Measurements from ENCODE around the gene INTS1. TPM values are rescaled to one million over a fixed set of nuclear protein-coding genes. Genes with fewer than 3 reads are reported as not detected.
A peak's percentile ranks its signal among the peaks of the same experiment; 100 is the strongest.

The INTS1 gene
- total RNA-seq (15.5 and 30.0 TPM in 2 replicates), polyA plus RNA-seq (53.6 and 57.3 TPM in 2 replicates)

GRCh38 chr7:1503816-1504775 lies at the start of gene INTS1:
Gene INTS1, minus strand, starts transcription at chr7:1504389. Its CDS starts 429 bp downstream, at chr7:1503960.
- H3K4me2 ChIP-seq, result peak within 1 kb of the TSS; percentile 96
- H3K27me3 ChIP-seq, result no peaks in the 10 kb centered on the region
- H3K9me2 ChIP-seq (replicated peaks; ENCODE audit: insufficient read depth), result no peaks in the 10 kb centered on the region
- no peaks in the 10 kb centered on the region for H3K4me1 ChIP-seq (ENCODE audit: insufficient read depth)
- no peaks in the 10 kb centered on the region for H3K36me3 ChIP-seq (replicated peaks; ENCODE audit: insufficient read depth, low read depth)
- WGBS (ENCODE audit: low lambda C conversion rate, missing lambda C conversion rate), result under 1% methylated on average over 105 of the region's 118 CpGs
- TF ChIP-seq EZH2 (IDR thresholded peaks at IDR 0.05; ENCODE audit: borderline replicate concordance), result no peak
- TF ChIP-seq EZH2phosphoT487 (IDR thresholded peaks at IDR 0.05; ENCODE audit: low read depth, severe bottlenecking, unreplicated experiment), result no peak
- peak; percentile 78 for TF ChIP-seq CTCF (IDR thresholded peaks at IDR 0.05; ENCODE audit: poor library complexity)
- H4K20me1 ChIP-seq (ENCODE audit: insufficient read depth, poor library complexity, severe bottlenecking), result no peaks in the 10 kb centered on the region
- peak within 1 kb of the TSS; percentile 59 for H3K27ac ChIP-seq
- H3K9me3 ChIP-seq (ENCODE audit: low read depth), result no peaks in the 10 kb centered on the region
- peak within 1 kb of the TSS; percentile 89 for H2AFZ ChIP-seq
- H3K79me2 ChIP-seq, result peaks cover 35% of the 10 kb centered on the region
- H3K4me3 ChIP-seq, result peak within 1 kb of the TSS; percentile 92
- peak; percentile 96 for DNase-seq (ENCODE audit: low spot score)

- no peaks in the 10 kb centered on the region for H3K36me3 ChIP-seq (replicated peaks; ENCODE audit: insufficient read depth, low read depth)
- no peak overlapping the region for H3K4me3 ChIP-seq
- H4K20me1 ChIP-seq (ENCODE audit: insufficient read depth, poor library complexity, severe bottlenecking), result no peaks in the 10 kb centered on the region
Measured at GRCh38 chr7:1553512-1554210, 49.5 kb upstream of the INTS1 start.

GRCh38 chr7:1552200-1552599 lies 48.0 kb upstream of the INTS1 start:
- WGBS (ENCODE audit: low lambda C conversion rate, missing lambda C conversion rate), result 88% methylated on average over 7 of the region's 7 CpGs
- peaks cover 11% of the 10 kb centered on the region for H3K4me1 ChIP-seq (ENCODE audit: insufficient read depth)

More at GRCh38 chr7:1553512-1554210, 49.5 kb upstream of the INTS1 start:
- no peak overlapping the region for H3K27ac ChIP-seq
- no peak for DNase-seq (ENCODE audit: low spot score)
- no peak overlapping the region for H2AFZ ChIP-seq
- WGBS (ENCODE audit: low lambda C conversion rate, missing lambda C conversion rate), result 89% methylated on average over 27 of the region's 28 CpGs
- no peaks in the 10 kb centered on the region for H3K9me2 ChIP-seq (replicated peaks; ENCODE audit: insufficient read depth)
- no peaks in the 10 kb centered on the region for H3K27me3 ChIP-seq
- TF ChIP-seq EZH2 (IDR thresholded peaks at IDR 0.05; ENCODE audit: borderline replicate concordance) (no peak), EZH2phosphoT487 (IDR thresholded peaks at IDR 0.05; ENCODE audit: low read depth, severe bottlenecking, unreplicated experiment) (no peak), CTCF (IDR thresholded peaks at IDR 0.05; ENCODE audit: poor library complexity) (no peak)
- H3K79me2 ChIP-seq, result peaks cover 4% of the 10 kb centered on the region
- H3K9me3 ChIP-seq (ENCODE audit: low read depth), result no peaks in the 10 kb centered on the region
- H3K4me2 ChIP-seq, result peak overlapping the region; percentile 73
- peaks cover 11% of the 10 kb centered on the region for H3K4me1 ChIP-seq (ENCODE audit: insufficient read depth)

More at GRCh38 chr7:1552200-1552599, 48.0 kb upstream of the INTS1 start:
- Histone ChIP-seq H2AFZ (no peak overlapping the region), H3K9me2 (replicated peaks; ENCODE audit: insufficient read depth) (no peaks in the 10 kb centered on the region), H3K9me3 (ENCODE audit: low read depth) (no peaks in the 10 kb centered on the region), H3K27me3 (no peaks in the 10 kb centered on the region), H3K36me3 (replicated peaks; ENCODE audit: insufficient read depth, low read depth) (no peaks in the 10 kb centered on the region), H4K20me1 (ENCODE audit: insufficient read depth, poor library complexity, severe bottlenecking) (no peaks in the 10 kb centered on the region), H3K4me3 (no peak overlapping the region), H3K27ac (no peak overlapping the region), H3K79me2 (peaks cover 4% of the 10 kb centered on the region), H3K4me2 (no peak overlapping the region)
- DNase-seq (ENCODE audit: low spot score), result no peak
- TF ChIP-seq EZH2 (IDR thresholded peaks at IDR 0.05; ENCODE audit: borderline replicate concordance) (no peak), EZH2phosphoT487 (IDR thresholded peaks at IDR 0.05; ENCODE audit: low read depth, severe bottlenecking, unreplicated experiment) (no peak), CTCF (IDR thresholded peaks at IDR 0.05; ENCODE audit: poor library complexity) (no peak)

Measured in hepatocyte (in vitro differentiated cells).